Fibroblast of mammary gland (primary cell): ENCODE data around the gene DUOX2.

Experiments
- DNase-seq: peaks from one replicate; pipeline ENCODE4 v3.0.0-alpha.2; 2010; ENCODE audit warnings: low read depth
- H3K4me3 ChIP-seq: 2 replicates; pipeline ENCODE4 v1.5.1; 2011; ENCODE audit warnings: low read depth, mild to moderate bottlenecking, low read length, moderate library complexity; ENCODE audit not compliant: control insufficient read depth
- CTCF ChIP-seq: conservative IDR thresholded peaks from 2 replicates; pipeline ENCODE4 v1.5.1; 2011; ENCODE audit warnings: low read depth, low read length, inconsistent platforms; ENCODE audit not compliant: control insufficient read depth, insufficient read depth

DUOX2 gene

GRCh38 chr15:45155739-45156138 is 41.8 kb upstream of the DUOX2 start:
- TF ChIP-seq CTCF = no peak
- no peak for DNase-seq
- H3K4me3 ChIP-seq = no peak overlapping the region

GRCh38 chr15:45151998-45152828 is 38.2 kb upstream of the DUOX2 start:
- no peak for TF ChIP-seq CTCF
- no peak for DNase-seq
- no peak overlapping the region for H3K4me3 ChIP-seq

- no peak for TF ChIP-seq CTCF
- DNase-seq = no peak
- H3K4me3 ChIP-seq = no peak overlapping the region
These were observed 37.0 kb upstream of the DUOX2 start for GRCh38 chr15:45150997-45151396.

- no peak for TF ChIP-seq CTCF
- no peak overlapping the region for H3K4me3 ChIP-seq
- no peak for DNase-seq
These were observed 36.5 kb upstream of the DUOX2 start for GRCh38 chr15:45150481-45150880.

- DNase-seq = no peak
- TF ChIP-seq CTCF = no peak
These were observed 35.1 kb upstream of the DUOX2 start for GRCh38 chr15:45149060-45149459.

GRCh38 chr15:45148076-45149059 is 34.4 kb upstream of the DUOX2 start:
- no peak overlapping the region for H3K4me3 ChIP-seq
- no peak for DNase-seq
- no peak for TF ChIP-seq CTCF

More at GRCh38 chr15:45149060-45149459, 35.1 kb upstream of the DUOX2 start:
- H3K4me3 ChIP-seq = no peak overlapping the region
